Fibroblast of lung (primary cell): Measurements from ENCODE around the gene DSCAML1. TPM values are rescaled to one million over a fixed set of nuclear protein-coding genes. Genes with fewer than 3 reads are reported as not detected.

Experiments
- DNase-seq, 2 donors: peaks; one replicate each; pipeline versions ENCODE4 v3.0.0 to v3.0.0-alpha.2; 2010; ENCODE audit warnings: low read depth in 2 of 2
- H2AFZ ChIP-seq: 2 replicates; pipeline ENCODE4 v1.5.1; 2012; ENCODE audit warnings: low read length, control low read depth, inconsistent platforms
- H3K27ac ChIP-seq: 2 replicates; pipeline ENCODE4 v1.5.1; 2011; ENCODE audit warnings: low read length, control low read depth; ENCODE audit not compliant: insufficient read depth
- H3K27me3 ChIP-seq: 2 replicates; pipeline ENCODE4 v1.5.1; 2011; ENCODE audit warnings: mild to moderate bottlenecking, low read length; ENCODE audit not compliant: control insufficient read depth, insufficient read depth
- H3K36me3 ChIP-seq: 2 replicates; pipeline ENCODE4 v1.5.1; 2011; ENCODE audit warnings: low read length; ENCODE audit not compliant: control insufficient read depth, insufficient read depth
- H3K4me1 ChIP-seq: 2 replicates; pipeline ENCODE4 v1.5.1; 2011; ENCODE audit warnings: low read length; ENCODE audit not compliant: control insufficient read depth, insufficient read depth; ENCODE audit errors: extremely low read depth
- H3K4me2 ChIP-seq: 2 replicates; pipeline ENCODE4 v1.5.1; 2011; ENCODE audit warnings: low read length, control low read depth; ENCODE audit not compliant: insufficient read depth; ENCODE audit errors: extremely low read depth
- H3K4me3 ChIP-seq, 4 experiments: fragments of 200-600 bp in 1 of 4; sonication (generic) in 1 of 4; replicated peaks in 1 of 4; 2 replicates each; pipeline ENCODE4 v1.5.1; 2011 to 2016; ENCODE audit warnings: low read length in 4 of 4, low read depth in 3 of 4, mild to moderate bottlenecking in 3 of 4, control low read depth in 2 of 4, inconsistent platforms in 1 of 4, mixed read lengths in 1 of 4; ENCODE audit not compliant: insufficient read depth in 1 of 4; ENCODE audit errors: control extremely low read depth in 1 of 4
- H3K79me2 ChIP-seq: 2 replicates; pipeline ENCODE4 v1.5.1; 2012; ENCODE audit warnings: mild to moderate bottlenecking, low read length, inconsistent platforms; ENCODE audit not compliant: control insufficient read depth, insufficient read depth
- H3K9ac ChIP-seq: 2 replicates; pipeline ENCODE4 v1.5.1; 2011; ENCODE audit warnings: mild to moderate bottlenecking, low read length, control low read depth; ENCODE audit not compliant: insufficient read depth
- H3K9me3 ChIP-seq: 2 replicates; pipeline ENCODE4 v1.5.1; 2012; ENCODE audit warnings: low read depth, low read length; ENCODE audit not compliant: control insufficient read depth, insufficient read depth
- H4K20me1 ChIP-seq: 2 replicates; pipeline ENCODE4 v1.5.1; 2011; ENCODE audit warnings: low read length; ENCODE audit not compliant: control insufficient read depth, insufficient read depth; ENCODE audit errors: extremely low read depth
- EZH2 ChIP-seq: IDR thresholded peaks from 2 replicates; pipeline ENCODE4 v1.5.1; 2012; ENCODE audit warnings: low read length, control low read depth, mild to moderate bottlenecking; ENCODE audit errors: missing control alignments
- polyA plus RNA-seq, 2 donors: library from polyadenylated mRNA; depleted of rRNA in 1 of 2; stranded (reverse) in 1 of 2; unstranded in 1 of 2; fragments of >200 nt; gene quantifications; 2 replicates each; pipeline ENCODE4 v1.2.1, GENCODE V29; 2011 to 2012; ENCODE audit warnings: missing spikeins in 1 of 2
- total RNA-seq: library from RNA; depleted of rRNA; stranded (reverse); fragments of >200 nt; gene quantifications from 2 replicates; pipeline ENCODE4 v1.2.1, GENCODE V29; 2014
- TF ChIP-seq, protein P1 (sequence below), 2 donors: IDR thresholded peaks in 1 of 2; conservative IDR thresholded peaks in 1 of 2; 1 replicate in 1 of 2; 2 replicates in 1 of 2; pipeline ENCODE4 v1.5.1; 2011 to 2012; ENCODE audit warnings: low read length in 2 of 2, control low read depth in 1 of 2, inconsistent platforms in 1 of 2, low read depth in 1 of 2, mild to moderate bottlenecking in 1 of 2

DSCAML1 gene
- total and polyA plus RNA-seq, 2 donors (not counting 1 experiment from before 2014, with no cell fraction given), result not detected

DNA sequence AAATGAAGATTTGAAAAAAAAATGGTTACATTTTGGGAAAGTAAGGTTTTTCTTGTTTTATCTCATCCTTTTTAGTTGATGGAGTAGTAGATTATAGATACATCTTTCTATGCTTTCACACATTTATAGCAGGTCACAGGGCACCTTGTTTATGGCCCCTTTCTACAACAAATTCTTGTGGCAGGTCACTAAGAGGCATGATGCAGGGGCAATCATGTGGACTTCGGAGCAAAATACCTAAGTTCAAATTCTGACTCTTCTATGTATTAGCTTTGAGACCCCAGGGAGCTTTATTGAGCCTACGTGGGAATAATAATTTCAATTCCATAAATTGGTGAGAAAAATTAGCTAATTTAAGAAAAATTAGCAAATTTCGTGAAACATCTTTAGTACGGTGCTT lies 177.4 kb downstream of the DSCAML1 start:
- no peak for DNase-seq
- Histone ChIP-seq H3K27ac (no peak overlapping the region), H4K20me1 (no peaks in the 10 kb centered on the region), H3K9me3 (no peaks in the 10 kb centered on the region), H3K4me2 (no peak overlapping the region), H3K36me3 (no peaks in the 10 kb centered on the region), H3K9ac (no peak overlapping the region), H2AFZ (no peak overlapping the region), H3K4me1 (no peaks in the 10 kb centered on the region), H3K79me2 (no peaks in the 10 kb centered on the region), H3K4me3 (no peak overlapping the region), H3K27me3 (no peaks in the 10 kb centered on the region)
- no peak for TF ChIP-seq EZH2
- TF ChIP-seq, protein P1, sequence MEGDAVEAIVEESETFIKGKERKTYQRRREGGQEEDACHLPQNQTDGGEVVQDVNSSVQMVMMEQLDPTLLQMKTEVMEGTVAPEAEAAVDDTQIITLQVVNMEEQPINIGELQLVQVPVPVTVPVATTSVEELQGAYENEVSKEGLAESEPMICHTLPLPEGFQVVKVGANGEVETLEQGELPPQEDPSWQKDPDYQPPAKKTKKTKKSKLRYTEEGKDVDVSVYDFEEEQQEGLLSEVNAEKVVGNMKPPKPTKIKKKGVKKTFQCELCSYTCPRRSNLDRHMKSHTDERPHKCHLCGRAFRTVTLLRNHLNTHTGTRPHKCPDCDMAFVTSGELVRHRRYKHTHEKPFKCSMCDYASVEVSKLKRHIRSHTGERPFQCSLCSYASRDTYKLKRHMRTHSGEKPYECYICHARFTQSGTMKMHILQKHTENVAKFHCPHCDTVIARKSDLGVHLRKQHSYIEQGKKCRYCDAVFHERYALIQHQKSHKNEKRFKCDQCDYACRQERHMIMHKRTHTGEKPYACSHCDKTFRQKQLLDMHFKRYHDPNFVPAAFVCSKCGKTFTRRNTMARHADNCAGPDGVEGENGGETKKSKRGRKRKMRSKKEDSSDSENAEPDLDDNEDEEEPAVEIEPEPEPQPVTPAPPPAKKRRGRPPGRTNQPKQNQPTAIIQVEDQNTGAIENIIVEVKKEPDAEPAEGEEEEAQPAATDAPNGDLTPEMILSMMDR (conservative IDR thresholded peaks at IDR 0.05 in 1 of 2, IDR thresholded peaks at IDR 0.05 in 1 of 2; ENCODE audit: low read depth in 1 of 2, low read length in 2 of 2), result no peak

DNA sequence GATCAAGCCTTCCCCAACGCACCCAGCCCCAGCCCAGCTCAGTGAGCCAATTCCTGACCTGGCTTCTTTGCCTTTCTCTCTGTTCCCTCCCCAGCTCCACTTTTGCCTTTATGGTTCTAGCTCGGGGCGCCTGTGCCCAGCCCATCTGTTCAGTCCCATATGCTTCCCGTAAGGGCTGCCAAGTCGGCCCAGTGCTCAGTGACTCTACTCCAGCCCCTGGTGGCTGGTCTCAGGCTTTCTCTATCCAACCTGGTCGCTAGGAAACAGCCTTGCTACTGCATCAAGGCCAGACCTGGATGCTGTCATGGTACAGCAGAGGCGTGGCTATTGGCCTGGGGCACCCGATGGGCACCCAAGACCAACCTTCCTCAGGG lies 178.0 kb downstream of the DSCAML1 start:
- H3K27me3 ChIP-seq, result no peaks in the 10 kb centered on the region
- no peaks in the 10 kb centered on the region for H3K36me3 ChIP-seq
- H2AFZ ChIP-seq, result no peak overlapping the region
- H3K27ac ChIP-seq, result no peak overlapping the region
- H3K9ac ChIP-seq, result no peak overlapping the region
- no peaks in the 10 kb centered on the region for H3K4me1 ChIP-seq
- H4K20me1 ChIP-seq, result no peaks in the 10 kb centered on the region
- DNase-seq, result no peak
- no peak overlapping the region for H3K4me2 ChIP-seq
- H3K4me3 ChIP-seq, result no peak overlapping the region
- TF ChIP-seq, protein P1 (conservative IDR thresholded peaks at IDR 0.05 in 1 of 2, IDR thresholded peaks at IDR 0.05 in 1 of 2; ENCODE audit: low read depth in 1 of 2, low read length in 2 of 2), result no peak
- no peaks in the 10 kb centered on the region for H3K9me3 ChIP-seq
- no peaks in the 10 kb centered on the region for H3K79me2 ChIP-seq

DNA sequence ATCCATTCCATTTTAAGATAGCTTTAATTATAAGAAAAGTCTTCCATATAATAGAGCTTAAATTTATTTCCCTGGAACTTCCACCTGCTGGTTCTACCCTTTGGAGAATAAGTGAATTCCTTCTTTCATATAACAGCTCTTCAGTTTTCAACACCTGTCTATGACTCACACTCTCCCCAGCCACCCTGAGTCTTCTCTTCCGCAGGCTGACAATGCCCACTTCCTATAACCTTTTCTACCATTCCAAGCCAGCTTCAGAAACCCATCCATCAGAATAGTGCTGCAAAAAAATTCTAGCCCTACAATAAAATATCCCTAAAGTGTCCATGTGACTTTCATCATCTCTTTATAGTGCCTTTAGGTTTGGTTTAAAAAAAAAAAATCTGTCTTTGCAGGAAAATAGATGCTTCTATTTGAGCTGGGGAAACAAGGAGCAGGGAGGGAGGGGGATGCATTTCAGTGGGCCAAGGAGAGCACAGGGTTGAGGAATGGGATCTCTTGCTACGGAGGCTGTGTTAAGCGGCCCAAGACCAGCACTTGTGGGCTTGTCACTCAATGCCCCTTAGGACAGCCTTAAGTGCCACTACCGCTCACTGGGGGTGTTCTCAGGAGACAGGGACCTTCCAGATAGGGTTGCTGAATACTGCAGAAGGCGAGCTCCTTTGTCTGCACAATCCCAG lies 178.6 kb downstream of the DSCAML1 start:
- H3K4me1 ChIP-seq, result no peaks in the 10 kb centered on the region

More for the DNA sequence above, 178.6 kb downstream of the DSCAML1 start:
- H3K9me3 ChIP-seq, result no peaks in the 10 kb centered on the region
- H4K20me1 ChIP-seq, result no peaks in the 10 kb centered on the region
- TF ChIP-seq, protein P1 (conservative IDR thresholded peaks at IDR 0.05 in 1 of 2, IDR thresholded peaks at IDR 0.05 in 1 of 2; ENCODE audit: low read depth in 1 of 2, low read length in 2 of 2), result no peak
- TF ChIP-seq EZH2, result no peak
- H3K9ac ChIP-seq, result no peak overlapping the region
- H3K4me2 ChIP-seq, result no peak overlapping the region
- no peaks in the 10 kb centered on the region for H3K79me2 ChIP-seq
- H3K36me3 ChIP-seq, result no peaks in the 10 kb centered on the region
- no peak for DNase-seq
- no peaks in the 10 kb centered on the region for H3K27me3 ChIP-seq
- H2AFZ ChIP-seq, result no peak overlapping the region
- no peak overlapping the region for H3K27ac ChIP-seq
- no peak overlapping the region for H3K4me3 ChIP-seq
